VCaP (cell line): Measurements from ENCODE around the gene QRFPR.

Source experiments
- H3K27ac ChIP-seq: fragments of 450-650 bp; 2 replicates; pipeline ENCODE4 v1.5.1; 2017
- TF ChIP-seq, protein P1 (sequence below): fragments of 450-650 bp; conservative IDR thresholded peaks from 2 replicates; pipeline ENCODE4 v1.5.1; 2017; ENCODE audit warnings: mild to moderate bottlenecking, moderate library complexity

Gene QRFPR

GRCh38 chr4:121340247-121340646, 40.6 kb downstream of the QRFPR start:
- TF ChIP-seq, protein P1, sequence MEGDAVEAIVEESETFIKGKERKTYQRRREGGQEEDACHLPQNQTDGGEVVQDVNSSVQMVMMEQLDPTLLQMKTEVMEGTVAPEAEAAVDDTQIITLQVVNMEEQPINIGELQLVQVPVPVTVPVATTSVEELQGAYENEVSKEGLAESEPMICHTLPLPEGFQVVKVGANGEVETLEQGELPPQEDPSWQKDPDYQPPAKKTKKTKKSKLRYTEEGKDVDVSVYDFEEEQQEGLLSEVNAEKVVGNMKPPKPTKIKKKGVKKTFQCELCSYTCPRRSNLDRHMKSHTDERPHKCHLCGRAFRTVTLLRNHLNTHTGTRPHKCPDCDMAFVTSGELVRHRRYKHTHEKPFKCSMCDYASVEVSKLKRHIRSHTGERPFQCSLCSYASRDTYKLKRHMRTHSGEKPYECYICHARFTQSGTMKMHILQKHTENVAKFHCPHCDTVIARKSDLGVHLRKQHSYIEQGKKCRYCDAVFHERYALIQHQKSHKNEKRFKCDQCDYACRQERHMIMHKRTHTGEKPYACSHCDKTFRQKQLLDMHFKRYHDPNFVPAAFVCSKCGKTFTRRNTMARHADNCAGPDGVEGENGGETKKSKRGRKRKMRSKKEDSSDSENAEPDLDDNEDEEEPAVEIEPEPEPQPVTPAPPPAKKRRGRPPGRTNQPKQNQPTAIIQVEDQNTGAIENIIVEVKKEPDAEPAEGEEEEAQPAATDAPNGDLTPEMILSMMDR: no peak
- no peak overlapping the region for H3K27ac ChIP-seq

DNA sequence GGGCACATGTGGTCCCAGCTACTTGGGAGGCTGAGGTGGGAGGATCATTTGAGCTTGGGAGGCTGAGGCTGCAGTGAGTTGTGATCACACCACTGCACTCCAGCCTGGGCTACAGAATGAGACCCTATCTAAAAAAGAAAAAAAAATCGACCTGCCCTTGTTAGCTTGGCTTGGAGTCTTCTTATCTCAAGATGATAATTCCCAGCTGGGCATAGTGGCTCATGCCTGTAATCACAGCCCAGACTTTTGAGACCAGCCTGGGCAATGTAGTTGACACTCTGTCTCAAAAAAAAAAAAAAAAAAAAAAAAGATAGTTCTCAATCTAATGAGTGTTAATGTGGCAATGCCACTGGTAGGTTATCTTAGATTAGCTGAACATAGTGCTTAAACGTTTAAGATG, 41.0 kb downstream of the QRFPR start:
- TF ChIP-seq, protein P1: no peak
- no peak overlapping the region for H3K27ac ChIP-seq

DNA sequence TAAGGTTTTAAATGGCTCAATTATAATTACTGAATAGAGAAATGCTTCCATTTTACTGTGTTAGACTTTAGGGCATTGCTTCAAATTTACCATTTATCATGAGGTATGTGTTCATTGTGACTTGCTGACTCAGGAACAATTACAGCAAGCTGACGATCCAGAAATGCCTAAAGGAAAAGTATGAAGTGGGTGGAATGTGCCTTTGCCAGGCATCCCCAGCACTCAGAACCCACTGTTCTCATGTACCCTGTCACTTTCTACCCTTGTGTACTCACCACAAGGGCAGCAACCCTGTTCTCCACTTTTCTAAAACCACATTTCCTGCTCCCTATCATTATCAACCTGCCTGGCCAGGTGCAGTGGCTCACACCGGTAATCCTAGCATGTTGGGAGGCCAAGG, 41.5 kb downstream of the QRFPR start:
- H3K27ac ChIP-seq: no peak overlapping the region
- TF ChIP-seq, protein P1: no peak

- TF ChIP-seq, protein P1: no peak
- H3K27ac ChIP-seq: no peak overlapping the region
These were observed 42.3 kb downstream of the QRFPR start for GRCh38 chr4:121338518-121338917.

GRCh38 chr4:121336706-121337105, 44.1 kb downstream of the QRFPR start:
- H3K27ac ChIP-seq: no peak overlapping the region
- TF ChIP-seq, protein P1: no peak

DNA sequence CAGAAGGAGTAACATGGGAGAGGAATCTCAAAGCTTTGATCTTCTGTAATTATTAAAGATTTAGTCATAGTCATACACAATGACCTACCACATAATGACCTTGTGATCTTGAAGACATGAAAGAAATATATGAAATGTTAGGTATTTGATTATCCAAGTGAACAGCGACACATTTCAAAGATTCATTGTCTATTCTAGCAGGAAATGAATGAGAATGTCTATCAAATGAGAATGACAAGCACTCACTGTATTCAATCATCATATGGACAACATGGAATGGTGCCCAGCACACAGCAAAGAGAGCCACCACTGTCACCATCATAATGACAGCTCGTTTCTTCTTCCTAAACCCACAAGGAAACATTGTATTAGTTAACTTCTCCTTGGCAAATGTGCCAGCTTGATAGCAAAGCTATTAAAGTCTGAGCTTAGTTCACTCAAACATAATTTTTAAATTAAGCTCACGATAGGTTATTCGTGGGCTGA, 50.6 kb downstream of the QRFPR start:
- TF ChIP-seq, protein P1: no peak
- no peak overlapping the region for H3K27ac ChIP-seq

DNA sequence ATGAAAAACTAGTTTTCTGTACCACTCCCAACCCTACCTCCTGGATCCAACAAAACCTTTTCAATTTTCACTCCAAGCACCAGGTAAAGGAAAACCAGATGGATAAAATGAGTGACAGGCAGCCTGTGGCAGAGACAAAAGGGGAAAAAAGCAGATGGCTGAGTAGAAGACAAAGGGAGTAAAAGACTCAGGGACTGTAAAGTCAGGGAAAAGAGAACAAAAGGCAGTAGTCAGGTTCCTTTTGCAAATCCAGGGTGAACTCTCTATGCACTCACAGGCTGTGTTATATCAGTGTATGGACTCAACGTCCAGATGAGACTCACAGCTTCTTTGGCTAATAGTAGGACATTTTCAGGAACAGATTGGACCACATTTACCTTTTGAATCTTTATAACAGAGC, 54.2 kb downstream of the QRFPR start:
- H3K27ac ChIP-seq: no peak overlapping the region
- TF ChIP-seq, protein P1: no peak

DNA sequence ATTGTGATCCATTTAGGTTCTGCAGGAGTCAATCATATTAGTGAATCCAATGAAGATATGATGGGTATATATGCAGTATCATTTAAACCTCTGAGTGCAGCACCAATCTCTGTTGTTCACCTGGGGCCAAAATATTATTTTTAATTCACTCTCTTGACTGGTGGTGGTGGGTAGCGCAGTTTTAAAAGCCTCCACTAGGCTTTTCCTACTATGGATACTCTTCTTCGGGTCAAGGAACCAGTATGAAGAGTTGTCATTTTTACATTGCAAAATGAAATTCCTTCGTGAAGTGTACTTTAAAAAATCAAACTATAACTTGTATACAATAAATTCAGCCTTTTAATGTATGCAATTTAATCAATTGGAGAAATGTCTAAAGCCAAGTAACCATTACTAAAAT, 56.5 kb downstream of the QRFPR start:
- TF ChIP-seq, protein P1: no peak
- no peak overlapping the region for H3K27ac ChIP-seq
